HG03159 (cell line): Measurements from ENCODE around the gene MUC16.
"Not testable (repeated sequence)": the region's sequence is repeated elsewhere in the genome, so short reads cannot be mapped to it uniquely, and the experiment has no call there.

Experiments used
- ATAC-seq: cut with Tn5 transposase; IDR thresholded peaks from one replicate; pipeline ENCODE4 v1.9.1; 2021; ENCODE audit warnings: mild to moderate bottlenecking, moderate library complexity; ENCODE audit not compliant: unreplicated experiment

Gene MUC16

DNA sequence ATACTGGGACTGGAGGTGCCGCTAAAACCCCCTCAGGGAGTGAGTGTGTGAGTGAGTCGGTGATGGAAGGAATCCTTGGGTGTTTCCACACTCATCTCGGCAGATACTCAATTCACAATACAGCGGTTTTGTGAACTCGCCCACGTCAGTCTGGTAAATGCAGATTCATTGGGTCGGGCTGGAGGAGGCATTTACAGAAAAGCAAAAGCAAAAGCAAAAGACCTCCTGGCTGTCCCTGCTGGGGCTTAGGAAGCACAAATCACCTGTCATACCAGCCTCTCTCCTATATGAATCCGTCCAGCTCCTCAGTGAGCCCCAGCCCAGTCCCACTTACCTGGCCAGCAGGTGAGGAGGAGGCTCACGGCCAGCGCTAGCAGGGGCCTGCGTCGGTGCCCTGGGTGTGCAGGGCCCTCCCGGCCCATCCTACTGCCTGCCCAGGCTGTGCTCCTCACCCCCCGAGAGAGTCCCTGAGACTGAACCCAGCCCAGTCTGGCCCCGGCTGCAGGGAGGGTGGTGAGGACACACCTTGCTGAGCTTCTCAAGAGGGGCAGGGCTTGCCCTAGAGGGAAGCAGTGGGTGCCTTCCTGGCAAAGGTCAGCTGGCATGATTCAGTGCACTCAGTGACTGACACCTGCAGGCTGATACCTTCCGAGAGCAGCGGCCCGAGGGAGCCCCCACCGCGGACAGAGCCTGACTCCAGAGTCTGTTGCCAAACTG lies at the start of gene MUC16:
TSS of gene MUC16 (minus strand) at position 475 of the 717 bp plus-strand sequence.
- ATAC-seq: no peak

DNA sequence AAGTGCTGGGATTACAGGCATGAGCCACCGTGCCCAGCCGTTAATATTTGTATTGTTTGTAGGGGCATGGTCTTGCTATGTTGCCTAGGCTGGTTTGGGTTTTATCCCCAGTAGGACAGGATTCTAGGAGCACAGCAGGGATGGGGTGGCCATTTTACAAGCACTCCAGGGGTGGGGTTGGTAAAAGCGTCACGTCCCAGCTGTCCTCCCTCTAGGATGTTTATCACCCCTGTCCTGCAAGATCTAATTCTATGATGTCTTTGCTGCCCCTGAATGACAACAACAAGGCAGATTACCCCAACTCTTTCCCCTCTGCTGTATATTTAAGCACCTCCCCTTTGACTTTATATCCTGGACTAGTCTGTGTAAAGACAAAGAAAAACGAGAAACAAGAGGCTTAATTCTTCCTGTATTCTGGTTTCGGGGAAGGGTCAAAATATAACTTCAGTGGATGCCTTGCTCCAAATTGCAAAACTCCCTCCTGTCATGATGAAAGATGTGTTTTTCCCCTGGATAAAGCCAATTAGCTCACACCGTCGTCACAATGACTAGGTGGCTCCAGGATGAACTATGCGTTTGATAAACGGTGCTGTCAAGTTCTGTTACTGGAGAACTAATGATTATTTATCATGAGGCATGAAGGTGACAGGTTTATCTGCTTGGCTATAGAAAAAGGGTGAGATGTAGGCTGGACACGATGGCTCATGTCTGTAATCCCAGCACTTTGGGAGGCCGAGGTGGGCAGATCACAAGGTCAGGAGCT lies 48.9 kb upstream of the MUC16 start:
- ATAC-seq: no peak

DNA sequence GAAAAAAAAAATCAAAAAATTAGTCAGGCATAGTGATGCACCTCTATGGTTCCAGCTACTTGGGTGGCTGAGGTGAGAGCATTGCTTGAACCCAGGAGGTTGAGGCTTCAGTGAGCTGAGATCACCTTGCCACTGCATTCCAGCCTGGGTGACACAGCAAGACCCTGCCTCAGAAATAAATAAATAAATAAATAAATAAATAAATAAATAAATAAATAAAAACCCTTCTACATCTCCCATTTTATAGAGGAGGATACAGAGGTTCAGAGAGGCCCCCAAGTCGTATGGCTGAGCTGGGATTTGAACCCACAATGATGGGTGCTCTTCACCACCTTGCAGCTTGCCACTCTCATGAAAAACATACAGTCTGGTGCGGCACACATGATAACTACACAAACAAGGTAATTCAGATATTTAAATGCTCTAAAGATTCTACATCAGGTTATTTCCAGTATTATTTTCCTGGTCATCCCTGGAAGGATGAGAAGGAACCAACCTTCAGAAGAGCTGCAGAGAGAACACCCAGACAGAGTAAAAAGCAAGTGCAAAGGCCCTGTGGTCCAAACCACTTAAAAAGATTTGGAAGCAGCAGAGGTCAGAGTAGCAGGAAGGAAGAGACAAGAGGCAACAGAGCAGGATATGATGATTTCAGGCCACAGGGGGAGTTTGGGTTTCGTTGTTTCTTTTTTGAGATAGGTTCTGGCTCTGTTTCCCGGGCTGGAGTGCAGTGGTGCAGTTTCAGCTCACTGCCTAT lies 47.5 kb upstream of the MUC16 start:
- ATAC-seq: no peak

DNA sequence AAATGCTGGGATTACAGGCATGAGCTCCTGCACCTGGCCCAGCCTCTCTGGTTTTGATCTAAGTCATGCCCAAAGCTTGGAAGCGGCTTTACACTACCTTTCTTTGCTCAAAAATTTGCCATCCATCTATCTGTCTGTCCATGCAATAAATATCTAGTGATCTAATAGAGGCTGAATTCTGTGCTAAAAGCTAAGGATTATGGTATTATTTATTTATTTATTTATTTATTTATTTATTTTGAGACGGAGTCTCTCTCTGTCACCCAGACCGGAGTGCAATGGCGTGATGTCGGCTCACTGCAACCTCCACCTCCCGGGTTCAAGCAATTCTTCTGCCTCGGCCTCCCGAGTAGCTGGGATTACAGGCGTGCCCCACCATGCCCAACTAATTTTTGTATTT lies 45.9 kb upstream of the MUC16 start:
- not testable (repeated sequence) for ATAC-seq

DNA sequence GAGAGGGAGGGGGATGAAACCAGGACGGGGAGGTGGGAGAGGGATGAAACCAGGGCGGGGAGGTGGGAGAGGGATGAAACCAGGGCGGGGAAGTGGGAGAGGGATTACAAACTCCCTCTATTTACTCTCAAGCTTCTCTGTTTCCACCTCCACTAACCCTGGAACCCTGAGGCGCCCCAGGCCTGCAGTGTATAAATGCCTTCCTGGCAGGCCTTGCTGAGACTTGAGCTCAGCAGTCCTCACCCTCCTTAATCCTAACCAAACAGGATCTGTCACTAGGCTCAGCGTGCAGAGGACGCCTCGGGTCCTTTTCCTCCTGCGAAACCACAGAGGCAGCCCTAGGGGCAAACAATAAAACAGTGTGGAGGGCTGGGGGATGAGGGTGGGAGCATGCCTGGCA lies 44.6 kb upstream of the MUC16 start:
- ATAC-seq: no peak

DNA sequence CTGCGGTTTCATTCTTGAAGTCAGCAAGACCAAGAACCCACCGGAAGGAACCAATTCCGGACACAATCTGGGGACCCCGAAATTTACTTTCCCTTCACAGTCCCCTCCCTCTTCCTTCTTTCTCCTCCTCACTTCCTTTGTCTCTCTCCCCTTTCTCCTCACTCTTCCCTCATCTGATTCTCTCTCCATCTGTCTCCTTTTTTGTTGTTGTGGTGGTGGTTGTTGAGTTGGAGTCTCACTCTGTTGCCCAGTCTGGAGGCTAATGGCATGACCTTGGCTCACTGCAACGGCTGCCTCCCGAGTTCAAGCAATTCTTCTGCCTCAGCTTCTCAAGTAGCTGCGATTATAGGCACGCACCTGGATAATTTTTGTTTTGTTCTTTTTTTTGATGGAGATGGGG lies 44.0 kb upstream of the MUC16 start:
- no peak for ATAC-seq

DNA sequence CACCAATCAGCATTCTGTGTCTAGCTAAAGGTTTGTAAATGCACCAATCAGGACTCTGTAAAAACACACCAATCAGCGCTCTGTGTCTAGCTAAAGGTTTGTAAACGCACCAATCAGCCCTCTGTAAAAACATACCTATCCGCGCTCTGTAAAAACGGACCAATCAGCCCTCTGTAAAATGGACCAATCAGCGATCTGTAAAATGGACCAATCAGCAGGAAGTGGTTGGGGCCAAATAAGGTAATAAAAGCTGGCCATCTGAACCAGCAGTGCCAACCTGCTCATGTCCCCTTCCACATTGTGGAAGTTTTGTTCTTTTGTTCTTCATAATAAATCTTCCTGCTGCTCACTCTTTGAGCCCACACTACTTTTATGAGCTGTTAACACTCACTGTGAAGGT lies 43.5 kb upstream of the MUC16 start:
- ATAC-seq: not testable (repeated sequence)

DNA sequence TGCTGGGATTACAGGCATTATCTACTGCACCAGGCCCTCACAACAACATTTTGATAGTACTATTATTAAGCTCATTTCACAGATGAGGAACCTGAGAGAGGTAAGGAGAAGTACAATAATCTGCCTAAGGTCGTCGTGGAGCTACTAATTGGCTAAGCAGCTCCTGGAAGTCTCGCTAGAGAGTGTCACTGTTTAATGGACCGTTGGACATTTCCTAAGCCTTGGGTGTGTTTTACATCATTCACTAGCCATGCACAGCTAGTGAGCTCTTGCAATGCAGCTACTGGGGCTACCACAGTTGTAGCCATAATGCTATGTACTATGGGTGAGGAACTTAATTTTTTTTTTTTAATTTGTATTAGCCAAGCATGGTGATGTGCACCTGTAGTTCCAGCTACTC lies 42.7 kb upstream of the MUC16 start:
- no peak for ATAC-seq

DNA sequence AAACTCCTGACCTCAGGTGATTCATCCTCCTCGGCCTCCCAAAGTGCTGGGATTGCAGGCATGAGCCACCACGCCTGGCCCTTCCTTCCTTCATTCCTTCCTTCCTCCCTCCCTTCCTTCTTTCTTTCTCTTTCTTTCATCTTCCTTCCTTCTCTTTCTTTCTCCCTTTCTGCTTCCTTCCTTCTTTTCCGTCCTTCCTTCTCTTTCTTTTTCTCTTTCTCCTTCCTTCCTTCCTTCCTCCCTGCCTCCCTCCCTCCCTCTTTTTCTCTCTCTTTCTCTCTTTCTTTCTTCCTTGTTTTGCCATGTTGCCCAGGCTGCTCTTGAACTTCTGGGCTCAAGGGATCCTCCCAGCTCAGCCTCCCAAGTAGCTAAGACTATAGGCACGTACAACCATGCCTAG lies 36.5 kb upstream of the MUC16 start:
- ATAC-seq: no peak

DNA sequence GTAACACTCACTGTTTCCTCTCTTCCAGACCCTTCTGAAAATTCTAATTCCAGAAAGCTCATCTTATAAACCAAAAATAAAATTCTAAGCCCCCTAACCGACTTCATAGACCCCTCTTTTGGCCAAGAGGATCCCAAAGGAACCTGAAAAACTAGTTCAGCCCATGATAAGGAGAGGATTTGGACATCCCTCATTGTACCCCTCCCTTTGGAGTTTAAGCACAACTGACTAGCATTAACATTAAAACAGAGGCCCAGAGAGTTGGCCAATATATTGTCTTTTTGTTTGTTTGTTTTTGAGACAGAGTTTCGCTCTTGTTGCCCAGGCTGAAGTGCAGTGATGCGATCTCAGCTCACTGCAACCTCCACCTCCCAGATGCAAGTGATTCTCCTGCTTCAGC lies 34.2 kb upstream of the MUC16 start:
- no peak for ATAC-seq

DNA sequence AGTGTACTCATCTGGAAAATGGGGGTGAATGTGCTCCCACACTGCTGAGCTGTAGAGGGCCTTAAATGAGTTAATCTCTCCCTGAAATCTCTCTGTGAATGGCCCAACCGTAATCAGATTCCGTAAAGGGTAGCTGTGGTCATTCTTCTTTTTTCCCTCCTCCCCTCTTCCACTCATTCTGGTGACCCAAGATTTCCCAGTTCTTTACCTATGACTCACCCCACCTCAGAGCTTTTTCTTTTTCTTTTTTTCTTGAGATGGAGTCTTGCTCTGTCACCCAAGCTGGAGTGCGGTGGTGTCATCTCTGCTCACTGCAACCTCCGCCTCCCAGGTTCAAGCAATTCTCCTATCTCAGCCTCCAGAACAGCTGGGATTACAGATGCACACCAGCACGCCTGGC lies 33.3 kb upstream of the MUC16 start:
- no peak for ATAC-seq

DNA sequence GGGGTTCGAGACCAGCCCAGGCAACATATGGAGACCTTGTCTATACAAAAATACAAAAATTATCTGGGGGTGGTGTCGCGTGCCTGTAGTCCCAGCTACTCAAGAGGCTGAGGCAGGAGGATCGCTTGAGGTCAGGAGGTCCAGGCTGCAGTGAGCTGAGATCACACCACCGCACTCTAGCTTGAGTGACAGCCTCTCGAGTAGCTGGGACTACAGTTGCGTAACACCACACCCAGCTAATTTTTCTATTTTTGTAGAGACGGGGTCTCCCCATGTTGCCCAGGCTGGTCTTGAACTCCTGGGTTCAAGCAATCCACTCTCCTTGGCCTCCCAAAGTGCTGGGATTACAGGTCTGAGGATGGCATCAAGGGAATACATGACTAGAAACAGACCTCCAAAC lies 30.8 kb upstream of the MUC16 start:
- no peak for ATAC-seq

DNA sequence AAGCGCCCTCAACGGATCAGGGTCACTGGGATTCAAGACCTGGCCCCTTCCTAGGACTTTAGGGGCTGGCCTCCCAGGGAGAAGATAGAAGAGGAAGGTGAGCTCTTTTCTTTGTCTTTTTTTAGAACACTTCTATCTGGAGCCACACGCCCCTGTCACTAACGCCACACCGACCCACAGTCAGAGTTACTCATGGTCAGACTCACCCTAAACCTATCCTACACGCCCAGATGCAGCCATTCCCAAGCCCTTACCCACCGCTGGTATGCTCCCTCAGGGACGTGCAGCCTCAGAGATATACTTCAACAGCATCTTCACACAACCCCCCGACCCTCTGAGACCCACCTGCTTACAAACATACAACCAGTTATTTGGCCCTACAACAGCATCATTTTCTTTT lies 29.9 kb upstream of the MUC16 start:
- ATAC-seq: no peak

DNA sequence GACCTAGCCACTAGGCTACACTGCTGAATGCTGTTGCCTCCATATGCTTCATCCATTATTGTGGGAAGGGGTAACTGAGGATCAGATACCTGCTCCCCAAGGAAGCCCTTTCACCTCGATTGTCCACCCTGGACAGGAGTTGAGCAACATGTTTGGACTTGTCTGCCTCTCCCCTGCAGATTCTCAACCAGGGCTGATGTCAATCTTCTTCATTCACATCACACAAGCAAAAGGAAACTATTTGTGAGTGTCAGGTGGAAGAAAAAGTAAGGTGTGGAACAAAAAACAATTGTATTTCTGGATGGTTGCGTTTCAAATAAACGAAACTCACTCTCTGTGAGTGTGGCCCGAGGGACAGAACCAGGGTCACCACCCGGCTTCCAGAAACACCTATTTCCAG lies 29.5 kb upstream of the MUC16 start:
- no peak for ATAC-seq

DNA sequence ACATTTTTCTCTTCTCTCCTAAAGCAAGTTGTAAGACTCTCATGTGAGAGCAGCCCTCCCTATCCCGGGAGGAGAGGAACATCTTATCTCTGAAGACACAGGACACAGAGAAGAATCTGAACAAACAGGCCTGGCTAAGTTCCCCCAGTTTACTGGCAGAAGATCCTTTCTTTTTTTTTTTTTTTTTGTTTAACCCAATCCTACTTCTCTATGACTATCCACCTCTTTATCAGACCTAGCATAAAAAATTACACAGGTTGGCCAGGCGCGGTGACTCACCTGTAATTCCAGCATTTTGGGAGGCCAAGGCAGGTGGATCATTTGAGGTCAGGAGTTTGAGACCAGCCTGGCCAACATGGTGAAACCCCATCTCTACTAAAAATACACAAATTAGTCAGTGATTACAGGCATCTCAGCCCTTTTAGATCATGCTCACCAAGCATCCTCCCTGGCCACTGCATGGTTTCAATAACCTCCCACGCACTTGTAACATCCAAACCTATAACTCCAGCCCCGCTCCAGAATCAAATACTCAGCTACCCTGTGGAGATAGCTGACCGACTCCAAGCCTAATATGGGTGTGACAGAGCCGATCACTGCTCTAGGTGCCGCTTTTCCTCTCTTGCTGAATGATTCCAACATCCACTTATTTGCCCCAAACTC lies 27.3 kb upstream of the MUC16 start:
- ATAC-seq: no peak

DNA sequence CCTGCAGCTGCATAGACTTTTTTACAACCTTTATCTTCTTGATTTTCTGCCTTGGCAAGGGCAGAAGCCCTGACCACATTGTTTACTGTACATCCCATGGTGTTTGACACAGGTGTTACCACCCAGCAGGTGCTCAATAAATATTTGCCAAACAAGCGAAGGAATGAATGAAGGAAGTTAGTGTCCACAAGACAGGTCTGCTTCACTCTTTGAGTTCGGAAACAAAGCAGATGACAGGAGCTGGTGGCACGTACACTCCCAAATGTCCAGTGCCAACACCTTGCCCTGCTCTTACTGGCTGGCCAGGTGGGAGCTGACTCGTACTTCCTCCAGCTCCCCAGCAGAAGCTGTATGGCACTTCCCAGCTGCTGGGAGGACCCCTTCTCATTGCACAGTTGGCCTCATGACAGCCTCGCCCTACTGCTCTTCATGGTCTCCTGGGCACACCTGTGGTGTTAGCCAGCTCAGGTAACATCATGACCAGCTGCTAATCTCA lies 22.0 kb upstream of the MUC16 start:
- ATAC-seq: no peak

DNA sequence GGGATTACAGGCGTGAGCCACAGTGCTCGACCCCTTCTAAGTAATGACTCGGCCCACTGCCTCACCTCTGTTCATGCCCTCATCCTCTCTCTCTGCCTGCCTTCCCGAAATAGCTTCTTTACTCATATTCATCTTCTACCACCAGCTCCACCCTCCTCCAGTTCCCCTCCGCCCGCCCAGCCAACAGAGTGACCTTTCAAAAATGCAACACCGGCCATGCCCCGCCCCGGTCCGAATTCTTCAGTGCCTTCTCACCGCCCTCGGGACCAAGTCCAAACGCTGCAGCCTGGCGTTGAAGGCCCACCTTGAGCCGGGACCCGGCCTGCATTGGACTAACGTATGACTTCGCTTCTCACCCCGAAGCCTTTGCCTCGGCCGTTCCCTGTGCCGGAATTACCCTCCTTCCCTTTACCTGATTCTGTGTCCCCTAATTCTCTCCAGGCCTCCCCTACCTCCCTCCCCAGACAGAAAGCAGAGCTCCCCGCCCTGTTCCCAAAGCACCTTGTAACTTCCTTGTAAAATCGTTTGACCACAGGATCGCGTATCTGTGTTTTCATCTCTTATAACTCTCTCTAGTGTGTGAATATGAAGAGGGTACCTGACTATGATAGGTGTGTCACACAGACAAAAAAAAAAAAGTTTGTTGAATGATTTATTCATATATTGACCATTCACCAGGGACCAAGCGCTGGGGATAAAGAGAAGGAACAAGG lies 8.1 kb upstream of the MUC16 start:
- ATAC-seq: no peak

DNA sequence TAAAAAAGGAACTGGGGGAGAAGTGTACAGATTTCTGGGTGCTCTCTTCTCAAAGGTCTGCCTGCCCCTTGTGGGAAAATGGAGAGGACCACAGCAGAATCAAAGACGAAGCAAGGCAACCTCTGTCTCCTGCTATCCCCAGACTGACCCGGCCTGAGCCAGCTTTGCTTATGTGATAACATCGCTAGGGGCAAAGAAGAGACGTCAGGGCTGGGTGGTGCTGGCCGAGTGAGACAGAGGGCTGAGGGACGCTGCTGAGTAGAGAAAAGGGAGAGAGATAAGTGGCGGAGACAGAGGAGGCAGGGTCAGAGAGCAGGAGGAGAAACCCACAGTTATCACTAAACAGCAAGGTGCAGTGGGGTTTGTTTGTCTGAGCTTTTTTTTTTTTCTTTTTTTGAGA lies 4.6 kb upstream of the MUC16 start:
- ATAC-seq: no peak

DNA sequence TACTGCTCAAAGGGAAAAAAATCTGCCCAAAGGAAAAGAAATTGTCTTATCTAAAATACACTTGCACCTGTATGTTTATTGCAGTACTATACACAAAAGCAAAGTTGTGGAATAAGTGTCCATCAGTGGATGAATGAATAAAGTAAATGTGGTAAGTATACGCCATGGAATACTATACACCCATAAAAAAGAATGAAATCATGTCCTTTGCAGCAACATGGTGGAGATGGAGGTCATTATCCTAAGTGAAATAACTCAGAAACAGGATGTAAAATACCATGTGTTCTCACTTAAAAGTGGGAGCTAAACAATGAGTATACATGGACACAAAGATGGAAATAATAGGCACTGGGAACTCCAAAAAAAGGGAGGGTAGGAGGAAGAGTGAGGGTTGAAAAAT lies 3.8 kb upstream of the MUC16 start:
- no peak for ATAC-seq

DNA sequence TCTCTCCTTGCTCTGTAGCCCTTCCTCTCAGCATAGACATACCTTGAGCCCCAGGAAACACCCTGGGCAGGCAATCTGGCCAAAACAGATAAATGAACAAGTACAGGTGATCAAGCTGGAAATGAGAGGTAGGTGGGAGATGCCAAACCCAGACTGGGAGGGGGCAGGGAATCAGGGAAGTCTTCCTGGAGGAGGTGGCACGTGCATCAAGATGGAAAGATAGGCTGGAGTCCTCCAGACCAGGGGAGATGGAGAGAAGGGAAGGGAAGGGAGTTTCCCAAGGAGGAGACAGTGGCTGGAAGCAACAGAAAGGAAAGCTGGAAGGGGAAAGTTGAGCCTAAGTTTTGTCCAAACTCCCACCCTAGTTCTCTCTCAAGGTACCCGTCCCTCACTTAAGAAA lies 1.7 kb upstream of the MUC16 start:
- no peak for ATAC-seq

DNA sequence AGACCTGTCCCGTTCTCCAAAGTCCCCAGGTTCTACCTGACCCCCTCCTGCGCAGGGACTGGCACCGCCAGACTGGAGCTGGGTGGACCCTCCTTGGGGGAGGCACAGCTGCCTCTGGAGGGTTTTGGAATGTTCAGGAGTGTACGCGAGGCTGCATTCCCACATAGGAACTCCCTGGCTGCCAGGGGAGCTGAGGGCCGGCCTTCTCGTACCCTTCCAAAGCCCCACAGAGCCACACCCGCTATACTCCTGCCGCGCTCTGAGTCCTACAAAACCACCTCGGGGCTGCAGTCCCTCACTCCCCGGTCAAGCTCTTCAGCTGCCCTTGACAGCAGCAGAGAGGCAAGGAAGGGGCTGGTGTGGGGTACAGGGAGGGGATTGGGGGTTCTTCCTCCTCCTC lies 484 bp upstream of the MUC16 start:
- no peak for ATAC-seq
